Peyer's patch (tissue), 4 donors: ENCODE results near the gene DLGAP4. TPM values are rescaled to one million over a fixed set of nuclear protein-coding genes. Genes with fewer than 3 reads are reported as not detected.
A peak's percentile ranks its signal among the peaks of the same experiment; 100 is the strongest.

Experiments used
- DNase-seq, 3 donors: peaks; one replicate each; pipeline ENCODE4 v3.0.0-alpha.2; 2017 to 2019
- H3K27ac ChIP-seq, 4 donors: fragments of 200-600 bp; sonication (generic); one replicate each; pipeline ENCODE4 v1.5.1; 2016 to 2019
- H3K27me3 ChIP-seq, 2 donors: fragments of 200-600 bp; sonication (generic); one replicate each; pipeline ENCODE4 v1.5.1; 2019
- H3K36me3 ChIP-seq, 3 donors: fragments of 200-600 bp; sonication (generic); one replicate each; pipeline ENCODE4 v1.5.1; 2016 to 2019
- H3K4me1 ChIP-seq, 4 donors: fragments of 200-600 bp; sonication (generic); one replicate each; pipeline ENCODE4 v1.5.1; 2016 to 2019
- H3K4me3 ChIP-seq, 4 donors: fragments of 200-600 bp; sonication (generic); 1 replicate in 3 of 4; 2 replicates in 1 of 4; pipeline ENCODE4 v1.5.1; 2016 to 2019; ENCODE audit warnings: mild to moderate bottlenecking in 1 of 4
- H3K9me3 ChIP-seq, 4 donors: fragments of 200-600 bp; sonication (generic); one replicate each; pipeline ENCODE4 v1.5.1; 2016 to 2019; ENCODE audit warnings: mild to moderate bottlenecking in 1 of 4
- POLR2A ChIP-seq, 2 donors: fragments of 450-650 bp; IDR thresholded peaks; one replicate each; pipeline ENCODE4 v1.5.1; 2017; ENCODE audit warnings: antibody characterized with exemption in 2 of 2, mild to moderate bottlenecking in 2 of 2, moderate library complexity in 2 of 2
- total RNA-seq, 4 donors: library from RNA; depleted of rRNA; stranded (reverse); fragments of >200 nt; gene quantifications; one replicate each; pipeline ENCODE4 v1.1.0, GENCODE V29; 2016
- TF ChIP-seq, protein P1 (sequence below), 6 experiments: fragments of 450-650 bp in 4 of 6; fragments of 200-600 bp in 2 of 6; sonication (generic) in 1 of 6; IDR thresholded peaks; one replicate each; pipeline ENCODE4 v1.5.1; 2017 to 2019; ENCODE audit warnings: antibody characterized with exemption in 6 of 6, mild to moderate bottlenecking in 3 of 6, moderate library complexity in 1 of 6

The DLGAP4 gene
- total RNA-seq, 4 donors from 2014 or later = 44.5 to 70.1 (median 59.0) TPM

DNA sequence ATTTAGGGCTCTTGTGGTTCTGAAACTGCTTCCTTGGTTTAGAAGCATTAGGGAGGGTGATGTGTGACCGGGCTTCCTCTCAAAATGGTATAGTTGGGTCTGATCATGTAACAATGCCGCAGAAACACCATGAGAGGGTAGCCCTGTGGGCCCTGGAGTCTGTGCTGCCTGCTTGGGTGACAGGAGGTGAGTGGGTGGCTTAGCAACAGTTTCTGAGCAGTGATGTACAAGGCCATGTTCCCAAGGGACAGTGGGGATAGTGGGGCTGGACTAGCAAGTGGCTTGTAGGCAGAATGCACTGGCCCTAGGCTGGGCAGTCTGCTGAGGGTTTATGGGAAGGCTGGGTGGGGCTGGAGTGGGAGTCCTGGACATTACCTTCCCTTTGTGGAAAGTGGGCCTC lies 128.2 kb downstream of the DLGAP4 start:
- Histone ChIP-seq H3K27me3 (no peaks in the 10 kb centered on the region), H3K36me3 (no peaks in the 10 kb centered on the region), H3K27ac (no peak overlapping the region), H3K4me1 (peaks cover 0 to 4% (median 0%) of the 10 kb centered on the region in 4 donors), H3K4me3 (no peak overlapping the region), H3K9me3 (no peaks in the 10 kb centered on the region)
- no peak for TF ChIP-seq POLR2A (IDR thresholded peaks at IDR 0.05)
- TF ChIP-seq, protein P1, sequence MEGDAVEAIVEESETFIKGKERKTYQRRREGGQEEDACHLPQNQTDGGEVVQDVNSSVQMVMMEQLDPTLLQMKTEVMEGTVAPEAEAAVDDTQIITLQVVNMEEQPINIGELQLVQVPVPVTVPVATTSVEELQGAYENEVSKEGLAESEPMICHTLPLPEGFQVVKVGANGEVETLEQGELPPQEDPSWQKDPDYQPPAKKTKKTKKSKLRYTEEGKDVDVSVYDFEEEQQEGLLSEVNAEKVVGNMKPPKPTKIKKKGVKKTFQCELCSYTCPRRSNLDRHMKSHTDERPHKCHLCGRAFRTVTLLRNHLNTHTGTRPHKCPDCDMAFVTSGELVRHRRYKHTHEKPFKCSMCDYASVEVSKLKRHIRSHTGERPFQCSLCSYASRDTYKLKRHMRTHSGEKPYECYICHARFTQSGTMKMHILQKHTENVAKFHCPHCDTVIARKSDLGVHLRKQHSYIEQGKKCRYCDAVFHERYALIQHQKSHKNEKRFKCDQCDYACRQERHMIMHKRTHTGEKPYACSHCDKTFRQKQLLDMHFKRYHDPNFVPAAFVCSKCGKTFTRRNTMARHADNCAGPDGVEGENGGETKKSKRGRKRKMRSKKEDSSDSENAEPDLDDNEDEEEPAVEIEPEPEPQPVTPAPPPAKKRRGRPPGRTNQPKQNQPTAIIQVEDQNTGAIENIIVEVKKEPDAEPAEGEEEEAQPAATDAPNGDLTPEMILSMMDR (IDR thresholded peaks at IDR 0.05) = no peak
- DNase-seq = no peak

DNA sequence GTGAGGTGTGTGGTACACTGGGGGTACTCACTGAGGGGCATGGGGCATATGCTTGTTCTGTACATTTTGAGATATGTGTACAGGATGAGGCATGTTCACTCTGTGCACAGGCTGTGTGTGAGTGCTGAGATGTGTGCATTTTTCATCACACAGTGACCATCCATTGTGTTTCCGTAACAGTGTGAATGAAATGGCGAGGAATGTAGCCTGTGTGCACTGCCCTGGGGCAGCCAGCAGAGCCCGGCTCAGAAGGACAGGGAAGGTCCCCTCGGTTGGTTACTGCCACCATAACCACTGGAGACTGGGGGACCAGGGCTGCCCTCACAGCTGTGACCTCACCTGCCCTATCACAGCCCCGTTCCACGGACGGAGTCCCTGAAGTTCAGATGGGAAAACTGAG lies 129.0 kb downstream of the DLGAP4 start:
- TF ChIP-seq POLR2A (IDR thresholded peaks at IDR 0.05) = no peak
- TF ChIP-seq, protein P1 (IDR thresholded peaks at IDR 0.05) = no peak
- Histone ChIP-seq H3K36me3 (no peaks in the 10 kb centered on the region), H3K4me3 (no peak overlapping the region), H3K27me3 (no peaks in the 10 kb centered on the region), H3K27ac (no peak overlapping the region), H3K4me1 (peaks cover 0 to 4% (median 0%) of the 10 kb centered on the region in 4 donors), H3K9me3 (no peaks in the 10 kb centered on the region)
- DNase-seq = no peak

DNA sequence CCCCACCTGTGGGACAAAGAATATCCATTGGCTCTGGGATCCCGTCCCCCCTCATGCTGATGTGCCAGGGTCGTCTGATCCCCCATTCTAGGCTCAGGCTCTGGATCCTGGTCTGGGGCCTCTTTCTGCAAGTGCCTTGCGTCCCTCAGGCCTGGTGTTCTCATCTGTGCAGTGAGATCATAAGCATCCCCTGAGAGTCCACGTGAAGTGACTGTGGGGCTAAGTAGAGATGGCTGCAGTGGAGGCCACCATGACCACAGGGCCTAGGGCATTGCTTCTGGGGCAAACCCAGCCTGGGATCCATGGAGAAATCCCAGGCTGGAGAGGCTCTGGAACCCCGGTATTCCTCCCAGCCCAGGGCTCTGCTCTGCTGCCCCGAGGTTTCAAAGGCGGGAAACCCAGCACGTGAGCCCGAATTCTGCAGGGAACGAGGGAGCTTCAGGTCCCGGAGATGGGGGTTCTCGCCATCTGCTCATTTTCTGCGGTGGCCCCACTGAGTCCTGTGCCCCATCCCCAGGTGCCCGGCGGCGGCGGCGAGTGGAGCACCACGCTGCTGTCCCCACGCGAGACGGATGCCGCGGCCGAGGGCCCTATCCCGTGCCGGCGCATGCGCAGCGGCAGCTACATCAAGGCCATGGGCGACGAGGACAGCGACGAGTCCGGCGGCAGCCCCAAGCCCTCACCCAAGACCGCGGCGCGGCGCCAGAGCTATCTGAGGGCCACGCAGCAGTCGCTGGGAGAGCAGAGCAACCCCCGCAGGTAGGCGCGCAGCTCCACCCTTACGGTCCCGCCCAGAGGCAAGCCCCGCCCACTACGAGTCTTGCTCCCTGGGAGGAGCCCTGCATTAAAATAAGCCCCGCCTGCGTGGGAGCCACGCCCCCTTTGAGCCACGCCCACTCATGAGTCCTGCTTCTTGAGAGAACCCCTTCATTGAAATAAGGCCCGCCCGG lies 129.7 kb downstream of the DLGAP4 start:
- H3K36me3 ChIP-seq = no peaks in the 10 kb centered on the region
- TF ChIP-seq, protein P1 (IDR thresholded peaks at IDR 0.05) = no peak
- TF ChIP-seq POLR2A (IDR thresholded peaks at IDR 0.05) = no peak
- H3K4me1 ChIP-seq = peaks cover 0 to 4% (median 0%) of the 10 kb centered on the region in 4 donors
- no peak overlapping the region for H3K27ac ChIP-seq
- peak overlapping the region; percentile 28 to 51 (median 42) for H3K4me3 ChIP-seq
- DNase-seq = peak; percentile 77 to 91 (median 84)
- no peaks in the 10 kb centered on the region for H3K9me3 ChIP-seq
- no peaks in the 10 kb centered on the region for H3K27me3 ChIP-seq

DNA sequence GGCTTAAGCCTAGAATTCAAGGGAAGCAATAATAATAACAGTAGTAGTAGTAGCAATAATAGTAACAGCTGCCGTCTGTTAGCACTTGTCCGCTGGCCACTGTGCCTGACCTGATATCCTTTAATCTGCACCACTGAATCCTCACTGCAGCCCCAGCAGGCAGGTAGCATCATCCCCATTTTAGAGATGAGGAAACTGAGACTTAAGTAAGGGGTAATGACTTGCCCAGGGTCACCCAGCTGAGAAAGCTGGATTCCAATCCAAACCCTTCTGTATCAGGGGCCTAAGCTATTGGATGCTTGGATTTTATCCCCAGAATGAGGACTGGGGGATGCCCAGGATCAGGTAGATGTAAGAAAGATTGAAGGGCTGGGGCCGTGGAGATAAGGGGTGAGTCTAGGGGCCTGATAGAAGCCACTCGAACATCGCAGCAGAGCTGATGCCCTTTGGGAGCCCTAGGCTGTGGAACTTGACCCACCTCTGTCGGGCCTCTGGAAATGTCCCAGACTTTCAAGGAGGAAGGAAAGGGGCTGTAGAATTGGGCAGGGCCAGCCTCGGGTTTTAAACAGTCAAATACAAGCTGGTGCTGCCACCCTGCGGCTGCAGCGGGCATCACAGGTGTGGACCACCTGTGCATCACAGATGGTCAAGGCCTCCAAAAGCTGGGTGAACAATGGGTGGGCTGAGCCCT lies 133.0 kb downstream of the DLGAP4 start:
- TF ChIP-seq, protein P1 (IDR thresholded peaks at IDR 0.05) = peak; percentile 57 to 79 (median 71)
- TF ChIP-seq POLR2A (IDR thresholded peaks at IDR 0.05) = no peak
- Histone ChIP-seq H3K4me1 (peaks cover 0 to 4% (median 0%) of the 10 kb centered on the region in 4 donors), H3K36me3 (no peaks in the 10 kb centered on the region), H3K27ac (no peak overlapping the region), H3K27me3 (no peaks in the 10 kb centered on the region), H3K9me3 (no peaks in the 10 kb centered on the region), H3K4me3 (no peak overlapping the region)
- peak; percentile 62 to 85 (median 70) for DNase-seq

DNA sequence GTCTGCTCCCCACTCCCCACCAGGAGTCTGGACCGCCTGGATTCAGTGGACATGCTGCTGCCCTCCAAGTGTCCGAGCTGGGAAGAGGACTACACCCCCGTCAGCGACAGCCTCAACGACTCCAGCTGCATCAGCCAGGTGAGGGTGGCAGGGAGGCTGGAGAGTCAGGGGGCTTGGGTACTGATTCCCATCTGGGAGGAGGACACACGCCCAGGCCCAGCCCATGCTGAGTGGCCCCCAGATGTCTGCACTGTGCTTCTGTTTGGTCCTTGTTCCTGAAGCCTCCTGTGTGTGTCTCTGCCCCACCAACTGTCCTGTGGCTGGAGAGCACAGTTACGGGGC lies 133.6 kb downstream of the DLGAP4 start:
- Histone ChIP-seq H3K36me3 (no peaks in the 10 kb centered on the region), H3K4me3 (no peak overlapping the region), H3K4me1 (peaks cover 0 to 4% (median 0%) of the 10 kb centered on the region in 4 donors), H3K27me3 (no peaks in the 10 kb centered on the region), H3K27ac (no peak overlapping the region), H3K9me3 (no peaks in the 10 kb centered on the region)
- DNase-seq = no peak
- TF ChIP-seq, protein P1 (IDR thresholded peaks at IDR 0.05) = no peak
- TF ChIP-seq POLR2A (IDR thresholded peaks at IDR 0.05) = no peak
